NCI-H82 treated with DMSO at 0.1 percent for 48 hours (cell line): ENCODE measurements around the gene PLB1.

Experiments used
- DNase-seq: peaks from one replicate; lab custom pipeline; 2025; ENCODE audit not compliant: unreplicated experiment; lab: John Stamatoyannopoulos, UW

The PLB1 gene

DNA sequence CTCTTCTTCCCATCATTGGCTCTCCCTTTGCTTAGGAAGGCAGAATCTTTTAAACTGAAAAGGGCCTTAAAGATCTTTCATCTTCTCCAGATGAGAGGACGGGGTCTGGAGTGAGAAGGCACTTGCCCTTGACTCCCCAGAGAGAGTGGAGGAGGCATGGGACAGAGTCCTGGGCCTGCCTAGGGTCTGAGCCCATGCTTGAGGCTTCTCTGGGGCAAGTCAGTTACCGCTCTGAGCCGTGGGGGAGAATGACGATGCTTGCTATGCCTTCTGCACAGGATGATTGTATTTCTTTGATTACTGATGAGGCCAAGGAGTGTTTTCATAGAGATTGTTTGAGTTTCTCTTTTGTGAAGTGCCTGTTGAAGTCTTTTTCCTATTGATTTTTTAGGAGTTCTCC, 921 bp downstream of the PLB1 start:
- no peak for DNase-seq

DNA sequence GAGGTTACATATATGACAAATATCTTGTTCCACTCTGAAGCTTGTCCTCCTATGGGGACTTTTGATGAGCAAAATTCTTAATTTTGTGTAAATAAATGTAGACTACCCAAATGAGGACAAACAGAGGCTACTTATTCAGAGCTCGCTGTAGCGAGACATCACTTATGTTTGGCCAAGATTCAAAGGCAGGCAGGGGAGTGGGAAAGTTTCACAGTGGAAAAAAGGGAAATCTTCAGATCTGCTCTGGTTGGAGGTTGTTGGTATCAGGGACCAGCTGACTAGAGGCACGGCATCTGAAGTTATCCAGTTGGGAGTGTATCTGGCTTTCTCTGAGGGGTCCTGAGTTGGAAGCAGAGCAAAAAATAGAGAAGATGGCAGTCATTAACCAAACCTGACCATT, 1.3 kb downstream of the PLB1 start:
- DNase-seq, result no peak

DNA sequence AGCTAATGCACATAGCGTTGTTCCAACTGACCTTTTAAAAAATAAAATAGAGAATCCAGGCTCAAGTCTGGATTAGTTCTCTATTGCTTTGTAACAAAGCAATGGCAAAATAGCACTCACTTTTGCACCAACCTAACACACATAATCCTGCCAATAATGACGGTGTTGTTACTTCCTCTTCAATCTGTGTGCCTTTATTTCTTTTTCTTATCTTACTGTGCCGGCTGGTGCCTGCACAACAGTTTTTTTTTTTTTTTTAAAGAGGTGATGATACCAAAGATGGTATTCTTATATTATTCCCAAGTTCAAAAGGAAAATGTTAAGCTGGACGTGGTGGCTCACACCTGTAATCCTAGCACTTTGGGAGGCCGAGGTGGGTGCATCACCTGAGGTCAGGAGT, 3.4 kb downstream of the PLB1 start:
- DNase-seq, result no peak

DNA sequence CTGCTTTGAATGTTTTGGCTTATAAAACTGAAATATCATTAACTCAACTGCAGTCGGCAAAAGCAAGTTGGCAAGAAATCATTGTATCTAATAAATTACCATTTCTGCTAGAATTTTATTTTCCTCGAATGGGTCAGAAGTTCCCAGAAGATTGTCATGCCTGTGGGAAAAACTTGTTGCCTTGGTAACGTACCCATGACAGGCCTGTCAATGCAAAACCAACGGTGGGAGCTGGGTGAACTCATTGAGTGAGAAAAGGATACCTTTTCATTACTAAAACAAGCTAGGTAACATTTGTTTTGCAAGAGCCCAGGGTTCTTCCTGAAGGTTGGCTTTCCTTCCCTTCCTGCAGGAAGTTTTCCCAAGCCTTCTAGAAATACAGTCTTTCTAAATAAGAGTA, 9.5 kb downstream of the PLB1 start:
- DNase-seq, result no peak

DNA sequence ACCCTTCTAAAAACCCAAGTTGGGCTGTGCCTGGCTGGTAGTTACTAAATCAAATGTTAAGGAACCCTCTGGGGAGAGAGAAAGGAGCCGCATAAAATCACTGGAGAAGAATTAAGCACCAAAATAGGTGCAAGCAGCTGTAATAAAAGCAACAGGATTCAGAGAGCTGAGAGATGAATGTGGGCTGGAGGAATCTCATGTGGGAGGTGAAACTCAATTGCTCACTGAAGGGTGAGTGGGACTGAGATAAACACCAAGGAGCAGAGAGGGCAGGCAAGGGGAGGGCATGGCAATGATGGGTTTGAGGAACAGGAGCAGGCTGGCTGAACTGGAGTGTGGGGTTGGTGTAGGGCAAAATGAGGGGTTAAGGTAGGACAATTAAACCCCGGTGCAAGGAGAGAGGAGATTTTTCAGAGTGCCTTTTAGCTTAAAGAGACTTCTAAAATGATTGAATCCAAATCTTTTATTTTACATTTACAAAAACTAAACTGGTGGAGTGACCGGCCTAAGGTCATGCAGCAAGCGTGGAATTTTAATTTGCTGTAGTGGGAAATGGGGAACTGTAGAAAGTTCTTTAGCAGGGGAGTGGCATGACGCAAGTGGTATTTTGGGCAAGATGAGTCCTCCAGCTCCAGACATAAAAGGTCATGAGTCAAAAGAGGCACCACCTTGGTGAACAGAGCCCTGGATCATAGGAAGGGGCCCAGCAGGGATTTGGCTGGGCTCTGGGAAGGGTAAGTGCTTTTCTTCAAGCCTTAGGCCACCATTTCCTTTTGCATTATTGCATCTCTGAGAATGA, 10.5 kb downstream of the PLB1 start:
- no peak for DNase-seq

DNA sequence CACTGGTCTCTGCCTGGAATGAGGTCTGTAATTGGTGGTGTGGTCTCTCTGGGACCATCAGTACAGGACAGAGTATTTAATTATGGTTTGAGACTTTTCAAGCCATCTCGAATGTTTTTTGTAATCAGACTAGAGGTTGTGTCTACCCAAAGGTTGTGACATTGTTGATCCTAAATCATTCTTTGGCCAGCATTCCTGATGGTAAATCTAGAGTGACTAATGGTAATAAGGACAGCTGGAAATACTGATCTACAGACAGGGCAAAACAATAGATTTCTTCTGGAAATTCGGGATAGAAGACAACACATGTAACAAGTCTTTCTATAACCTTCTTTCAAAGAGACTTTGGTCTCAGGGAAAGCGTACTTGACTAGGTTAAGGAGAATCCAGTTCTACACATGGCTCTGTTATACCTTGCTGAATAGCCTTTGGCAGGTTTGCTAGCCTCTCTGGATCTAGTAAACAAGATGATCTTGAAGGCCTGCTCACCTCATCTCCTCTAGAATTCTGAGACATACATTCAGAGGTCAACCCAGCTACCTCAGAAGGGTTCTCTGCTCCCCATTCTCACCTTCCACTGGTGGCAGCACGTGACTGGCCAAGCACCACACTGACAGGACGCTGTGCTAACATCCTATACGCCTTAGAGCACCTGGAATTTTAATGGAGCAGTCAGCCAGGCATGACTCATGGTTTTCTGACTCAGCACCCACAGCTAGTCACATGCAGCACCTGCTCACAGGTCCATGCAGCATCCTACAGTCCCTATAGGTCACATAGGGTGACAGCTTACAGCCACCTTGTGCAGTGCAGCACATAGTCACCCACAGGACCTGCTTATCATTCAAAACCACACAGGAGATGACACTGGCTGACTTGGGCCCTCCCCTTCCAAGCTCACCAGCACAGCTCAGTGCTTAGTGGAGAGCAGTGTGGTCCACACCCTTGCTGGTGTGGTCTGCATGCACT, 12.2 kb downstream of the PLB1 start:
- no peak for DNase-seq

DNA sequence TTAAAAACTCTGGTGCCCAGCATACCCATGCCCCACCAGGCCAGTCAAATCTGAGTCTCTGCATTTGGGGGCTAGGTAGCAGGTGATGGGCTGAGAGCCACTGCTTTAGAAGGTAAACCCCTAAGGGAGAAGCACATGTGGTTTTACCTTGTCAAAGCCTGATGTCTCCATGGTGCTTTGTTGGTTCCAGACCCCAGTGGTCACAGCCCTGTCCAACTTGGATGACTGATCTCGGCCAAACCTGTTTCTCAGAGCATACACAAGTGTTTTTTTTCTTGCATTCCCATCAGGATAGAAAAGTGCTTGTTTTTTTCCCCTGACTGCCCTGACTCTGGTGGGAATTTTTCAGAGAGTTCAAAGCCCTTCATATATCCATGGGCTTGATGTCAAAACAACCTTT, 13.5 kb downstream of the PLB1 start:
- no peak for DNase-seq

DNA sequence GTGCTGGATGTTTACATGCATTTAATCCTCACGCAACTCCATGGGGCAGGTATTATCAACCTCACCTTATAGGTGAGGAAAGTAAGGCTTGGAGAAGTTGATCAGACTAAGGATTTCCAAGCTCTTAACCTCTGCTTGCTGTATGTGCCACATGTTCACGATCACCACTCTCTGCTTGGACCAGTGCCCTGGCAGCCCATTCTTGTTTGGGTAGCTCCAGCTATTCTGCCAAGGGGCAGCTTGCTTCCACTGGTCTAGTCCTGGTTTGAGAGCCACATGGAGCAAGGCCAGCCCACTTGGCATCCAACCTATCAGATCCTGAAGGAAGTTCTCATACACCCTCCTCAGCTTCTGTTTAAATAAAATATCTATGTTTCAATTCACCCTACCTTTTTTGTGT, 14.3 kb downstream of the PLB1 start:
- no peak for DNase-seq

DNA sequence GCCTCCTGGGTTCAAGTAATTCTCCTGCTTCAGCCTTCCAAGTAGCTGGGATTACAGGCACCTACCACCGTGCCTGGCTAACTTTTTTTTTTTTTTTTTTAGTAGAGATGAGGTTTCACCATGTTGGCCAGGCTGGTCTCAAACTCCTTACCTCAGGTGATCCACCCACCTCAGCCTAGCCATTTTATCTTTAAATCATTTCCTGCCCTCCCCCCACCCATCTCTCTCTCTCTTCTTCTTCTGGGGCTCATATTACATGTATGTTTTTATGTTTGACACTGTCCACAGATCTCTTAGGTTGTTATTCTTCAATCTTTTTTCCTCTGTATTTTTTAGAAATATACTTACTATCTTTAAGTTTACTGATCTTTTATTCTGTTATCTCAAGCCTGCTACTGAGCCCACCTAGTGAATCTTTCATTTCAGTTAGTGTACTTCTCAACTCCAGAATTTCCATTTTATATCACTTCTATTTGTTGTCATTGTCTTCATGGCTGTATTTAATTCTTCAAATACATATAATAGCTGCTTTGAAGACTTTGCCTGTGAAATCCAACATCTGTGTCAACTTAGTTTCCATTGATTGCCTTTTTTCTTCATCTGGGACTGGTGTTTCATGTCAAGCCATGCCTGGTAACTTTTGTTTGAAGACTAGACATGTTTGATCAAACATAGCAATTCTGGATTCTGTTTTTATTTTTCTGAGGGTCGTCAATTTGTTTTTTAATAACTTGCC, 16.2 kb downstream of the PLB1 start:
- DNase-seq, result no peak

DNA sequence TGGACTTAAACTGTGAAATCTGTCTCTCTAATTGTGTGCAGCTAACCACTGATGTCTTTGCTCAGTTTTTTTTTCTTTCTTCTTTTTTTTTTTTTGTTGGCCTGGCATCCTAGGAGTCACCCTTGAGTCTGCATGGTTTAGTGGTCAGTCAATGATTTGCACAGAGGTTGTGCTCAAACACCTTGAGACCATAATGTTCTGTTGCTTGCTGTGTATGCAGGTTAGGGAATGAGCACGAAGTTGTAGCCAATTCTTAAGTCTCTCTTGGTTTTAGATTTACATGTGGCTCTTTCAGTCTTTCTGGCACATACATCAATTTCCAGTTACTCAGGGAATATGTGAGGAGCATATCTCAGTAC, 16.7 kb downstream of the PLB1 start:
- no peak for DNase-seq

DNA sequence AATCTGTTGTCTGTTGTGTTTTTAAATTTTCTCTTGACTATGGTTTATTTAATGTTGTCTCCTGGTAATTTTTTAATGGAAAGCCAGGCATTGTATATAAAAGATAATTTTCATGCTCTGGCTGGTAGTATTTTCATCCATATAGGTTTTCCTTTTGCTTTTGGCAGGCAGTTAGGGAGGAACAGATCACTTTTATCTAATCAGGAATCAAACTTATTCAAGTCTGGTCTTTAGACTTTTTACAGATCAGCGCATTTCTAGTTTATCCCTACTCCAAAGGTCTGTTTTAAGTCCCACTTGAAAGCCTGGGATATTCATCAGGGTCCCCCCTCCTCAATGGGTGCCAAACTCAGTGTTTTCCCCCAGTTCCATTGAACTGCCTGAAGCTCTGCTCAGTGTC, 17.2 kb downstream of the PLB1 start:
- no peak for DNase-seq

DNA sequence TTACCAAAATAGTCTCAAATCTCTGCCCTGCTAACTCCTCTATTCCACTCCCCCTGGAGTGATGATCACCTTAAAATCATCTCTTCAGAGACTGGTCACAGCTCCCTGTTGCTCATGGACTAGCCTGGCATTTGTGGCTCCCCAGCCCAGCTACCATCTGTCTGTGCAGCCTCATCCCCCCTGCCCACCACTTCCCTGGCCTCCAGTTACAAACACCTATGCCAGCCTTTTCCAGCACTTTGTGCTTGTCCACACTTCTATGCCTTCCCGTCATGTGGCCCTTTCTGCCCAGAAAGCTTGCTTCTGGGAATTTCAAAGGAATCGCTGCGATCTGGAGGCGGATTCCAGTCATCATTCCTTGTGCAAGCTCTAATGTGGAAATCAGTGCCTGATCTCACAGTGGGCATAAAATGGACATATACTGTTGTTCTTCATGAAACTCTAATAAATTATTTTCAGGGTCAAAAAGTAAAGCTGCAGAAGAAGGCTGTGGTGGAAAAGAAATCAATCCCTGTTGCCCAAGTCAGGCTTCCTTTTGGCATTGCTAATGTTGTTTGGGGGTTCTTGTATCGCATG, 19.4 kb downstream of the PLB1 start:
- DNase-seq, result no peak

DNA sequence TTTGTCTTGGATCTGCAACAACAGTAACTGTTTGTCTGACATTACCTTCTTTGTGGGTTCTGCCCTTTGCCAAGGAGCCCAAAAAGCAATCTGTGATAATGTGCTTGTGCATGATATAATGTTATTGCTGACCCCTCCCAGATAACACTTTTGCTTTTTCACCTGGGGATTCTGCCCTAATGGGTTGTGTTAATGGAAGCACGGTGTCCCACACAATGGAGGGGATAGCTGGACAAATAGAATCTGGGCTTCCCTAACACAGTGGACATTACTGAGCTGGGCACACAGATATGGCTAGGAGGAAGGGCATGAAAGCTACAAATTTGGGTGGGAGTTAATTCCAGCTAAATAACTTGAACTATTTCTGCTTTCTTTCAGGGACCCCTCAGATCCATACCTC, 20.6 kb downstream of the PLB1 start:
- no peak for DNase-seq

DNA sequence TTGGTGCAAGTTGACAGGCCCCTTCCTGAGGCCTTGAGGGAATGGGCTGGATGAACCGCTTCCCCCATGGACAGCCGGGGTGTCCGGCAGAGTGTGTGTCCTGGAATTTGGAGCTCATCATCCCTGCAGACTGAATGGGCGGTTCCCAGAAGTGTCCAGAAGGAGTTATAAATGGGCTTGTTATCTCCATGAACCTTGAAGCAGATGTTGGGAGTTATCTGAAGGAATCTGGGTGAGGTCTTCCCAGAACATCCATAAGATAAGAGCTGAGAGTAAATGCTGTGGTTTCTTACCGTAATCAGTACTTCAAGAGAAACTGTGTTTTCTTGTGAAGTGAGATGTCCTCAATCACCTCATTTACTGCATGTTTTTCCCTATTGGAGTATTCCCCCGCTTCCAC, 21.1 kb downstream of the PLB1 start:
- no peak for DNase-seq

DNA sequence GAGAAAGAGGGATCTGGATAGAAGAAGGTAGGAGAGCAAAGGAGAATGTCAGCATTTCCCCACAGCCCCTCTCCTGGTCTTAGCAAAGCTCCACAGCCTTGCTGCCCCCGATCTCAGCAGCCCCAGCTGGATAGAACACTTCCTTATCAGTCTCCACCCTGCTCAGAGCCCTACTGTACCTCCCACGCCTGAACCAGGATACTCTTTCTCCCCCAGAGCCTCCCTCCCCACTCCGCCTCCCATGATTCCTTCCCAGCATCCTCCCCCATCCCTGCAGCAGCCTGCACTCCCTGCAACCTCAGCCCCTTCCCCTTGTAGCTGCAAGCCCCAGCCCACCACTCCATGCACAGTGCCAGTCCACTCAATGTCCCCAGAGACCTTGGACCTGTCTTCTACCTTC, 25.8 kb downstream of the PLB1 start:
- DNase-seq, result no peak

DNA sequence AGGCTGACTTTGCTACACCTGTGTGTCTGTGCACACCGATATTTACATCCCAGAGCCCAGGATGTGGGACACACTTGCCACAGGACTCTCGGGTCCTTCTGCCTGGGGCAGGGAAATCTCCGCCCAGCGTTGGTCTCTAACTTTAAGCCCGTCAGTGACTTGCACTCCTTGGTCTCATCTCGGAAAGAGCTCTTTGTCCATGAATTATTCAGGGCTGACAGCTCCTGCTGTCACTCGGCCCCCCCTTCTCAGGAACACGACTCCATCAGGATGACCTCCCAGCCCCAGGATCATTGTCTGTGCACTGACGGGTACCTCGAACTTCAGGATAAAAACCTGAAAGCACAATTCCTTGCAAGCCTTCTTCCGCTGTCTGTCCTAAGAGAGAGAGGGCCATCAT, 26.6 kb downstream of the PLB1 start:
- no peak for DNase-seq

DNA sequence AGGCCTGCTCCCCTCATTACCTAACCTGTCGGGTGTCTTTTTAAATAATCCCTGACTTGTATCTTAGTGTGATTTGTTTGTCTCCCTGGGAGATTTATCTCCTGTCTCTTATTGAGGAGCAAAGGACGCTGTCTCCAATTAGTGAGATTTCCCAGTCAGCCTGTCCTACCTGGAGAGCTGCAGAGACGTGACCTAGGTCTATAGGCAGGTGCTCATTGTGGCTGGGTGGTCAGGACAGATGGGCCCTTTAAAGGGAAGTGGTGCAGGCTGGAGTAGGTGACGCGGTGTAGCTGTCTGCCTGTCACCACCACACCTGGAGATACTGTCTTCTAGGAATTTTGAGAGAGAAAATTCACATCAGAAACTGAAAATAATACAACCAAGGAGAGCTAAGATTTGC, 28.0 kb downstream of the PLB1 start:
- DNase-seq, result no peak

DNA sequence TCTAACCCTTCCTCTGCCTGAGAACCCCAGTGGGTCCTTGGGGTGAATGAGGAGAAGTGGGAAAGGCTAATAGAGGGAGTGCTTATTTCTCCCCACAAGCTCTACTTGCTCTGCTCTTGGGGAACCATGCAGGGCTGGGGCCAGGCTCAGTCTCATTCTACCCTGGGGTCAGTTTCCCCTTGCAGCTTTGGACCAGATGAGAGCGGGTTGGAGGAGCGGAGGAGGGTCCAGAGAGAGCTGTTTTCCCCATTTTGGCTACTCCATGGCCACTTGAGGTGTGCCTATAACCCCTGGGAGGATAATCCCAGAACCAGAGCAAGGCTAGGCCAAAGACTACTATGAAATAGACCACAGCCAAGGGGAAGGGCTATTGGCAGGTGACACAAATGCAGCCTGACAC, 29.6 kb downstream of the PLB1 start:
- DNase-seq, result no peak

DNA sequence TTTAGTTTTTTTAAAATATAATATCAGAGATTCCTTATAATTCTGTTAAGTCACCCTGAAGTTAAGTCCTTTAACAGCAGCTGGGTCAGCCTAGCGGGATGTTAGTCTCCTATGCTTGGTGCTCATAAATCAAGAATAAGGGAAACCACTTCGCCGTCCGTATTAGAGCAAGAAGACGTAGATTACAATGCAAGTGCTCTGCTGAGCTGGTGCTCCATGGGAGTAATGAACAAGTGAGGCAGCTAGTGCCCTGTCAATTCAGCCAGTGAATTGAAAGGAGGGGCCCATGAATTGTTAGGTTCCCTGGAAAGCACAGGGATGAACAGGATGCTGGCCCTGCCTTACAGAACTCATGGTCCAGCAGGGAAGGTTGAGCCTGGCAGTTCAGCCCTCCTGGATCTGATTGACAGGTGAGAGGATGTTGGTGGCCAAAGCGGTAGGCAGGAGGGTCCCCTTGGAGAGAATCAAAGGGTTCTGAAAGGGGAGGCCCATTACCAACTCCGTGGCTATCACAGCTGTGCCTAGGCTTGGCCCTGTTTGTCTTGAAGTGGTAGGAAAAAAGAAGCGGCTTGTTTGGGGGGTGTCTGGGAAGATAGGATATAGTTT, 30.8 kb downstream of the PLB1 start:
- DNase-seq, result no peak

DNA sequence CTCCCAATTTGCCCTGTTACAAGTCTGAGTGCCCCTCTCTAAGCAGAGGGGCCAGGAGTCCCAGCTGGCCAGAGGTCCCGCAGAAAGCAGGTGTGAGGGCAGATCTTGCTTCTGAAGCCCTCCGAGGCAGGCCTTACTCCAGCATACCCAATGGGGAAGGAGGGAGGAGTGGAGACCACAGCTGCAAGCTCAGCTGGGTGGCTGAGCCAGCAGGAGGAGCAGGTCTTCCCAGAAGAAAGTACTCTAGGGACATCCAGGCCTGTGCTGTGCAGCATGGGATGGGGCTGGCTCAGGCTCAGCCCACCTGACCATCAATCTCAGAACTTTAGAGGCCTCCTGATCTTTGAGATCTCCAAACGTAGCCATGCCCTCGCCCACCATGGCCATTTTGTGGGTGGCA, 31.3 kb downstream of the PLB1 start:
- DNase-seq, result no peak

DNA sequence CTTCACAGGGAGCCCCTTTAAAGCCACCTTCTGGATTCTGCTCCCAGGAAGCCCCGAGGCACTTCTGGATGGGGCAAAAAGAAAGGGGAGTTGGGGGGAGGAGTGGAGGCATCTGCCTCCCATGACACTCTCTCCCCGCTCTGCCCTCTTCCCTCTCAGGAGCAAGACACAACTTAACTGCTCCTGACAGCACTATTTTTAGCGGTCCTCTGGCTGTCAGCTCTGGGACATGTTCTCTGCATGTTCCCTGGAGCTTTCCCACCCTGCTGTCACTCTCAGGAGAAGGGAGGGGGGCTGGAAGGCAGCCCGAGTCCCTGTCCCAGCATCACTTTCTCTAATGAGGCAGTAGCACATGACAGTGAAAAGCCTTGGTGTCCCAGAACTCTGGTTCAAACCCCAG, 32.3 kb downstream of the PLB1 start:
- DNase-seq, result no peak
